Smooth muscle cell (in vitro differentiated cells): Measurements from ENCODE around the gene UBD. TPM values are rescaled to one million over a fixed set of nuclear protein-coding genes. Genes with fewer than 3 reads are reported as not detected.

Experiments used
- DNase-seq: peaks from one replicate; lab custom pipeline; 2025; ENCODE audit not compliant: unreplicated experiment; lab: John Stamatoyannopoulos, UW
- H2AFZ ChIP-seq: fragments of 200-600 bp; sonication (generic); 2 replicates; pipeline ENCODE4 v1.6.0; 2016; ENCODE audit warnings: antibody characterized with exemption, low read depth, mild to moderate bottlenecking
- H3F3A ChIP-seq: fragments of 200-600 bp; sonication (generic); 2 replicates; pipeline ENCODE4 v1.6.0; 2017; ENCODE audit warnings: antibody characterized with exemption, low read depth
- H3K27ac ChIP-seq: fragments of 200-600 bp; sonication (generic); 2 replicates; pipeline ENCODE4 v1.5.1; 2016; ENCODE audit warnings: low read depth, mild to moderate bottlenecking
- H3K27me3 ChIP-seq: fragments of 200-600 bp; sonication (generic); 2 replicates; pipeline ENCODE4 v1.6.1; 2016; ENCODE audit warnings: low read depth, mild to moderate bottlenecking
- H3K36me3 ChIP-seq: fragments of 200-600 bp; sonication (generic); 2 replicates; pipeline ENCODE4 v1.5.1; 2016; ENCODE audit warnings: low read depth
- H3K4me1 ChIP-seq: fragments of 200-600 bp; sonication (generic); 2 replicates; pipeline ENCODE4 v1.5.1; 2016; ENCODE audit warnings: low read depth
- H3K4me2 ChIP-seq: fragments of 200-600 bp; sonication (generic); 2 replicates; pipeline ENCODE4 v1.6.0; 2016; ENCODE audit warnings: mild to moderate bottlenecking
- H3K4me3 ChIP-seq: fragments of 200-600 bp; sonication (generic); 2 replicates; pipeline ENCODE4 v1.5.1; 2016; ENCODE audit warnings: mild to moderate bottlenecking
- H3K79me2 ChIP-seq: fragments of 200-600 bp; sonication (generic); 2 replicates; pipeline ENCODE4 v1.6.0; 2016; ENCODE audit warnings: low read depth, mild to moderate bottlenecking
- H3K9ac ChIP-seq: fragments of 200-600 bp; sonication (generic); 2 replicates; pipeline ENCODE4 v1.6.0; 2016; ENCODE audit warnings: low read depth
- H3K9me3 ChIP-seq: fragments of 200-600 bp; sonication (generic); replicated peaks from 2 replicates; pipeline ENCODE4 v1.5.1; 2016; ENCODE audit warnings: low read depth
- H4K20me1 ChIP-seq: fragments of 200-600 bp; sonication (generic); 2 replicates; pipeline ENCODE4 v1.6.0; 2016; ENCODE audit warnings: low read depth
- WGBS: methylation state at CpG from one replicate; pipeline ENCODE4 v1.1.7; 2016; ENCODE audit warnings: low lambda C conversion rate; 5-methylcytosine and 5-hydroxymethylcytosine counted together
- polyA plus RNA-seq: library from polyadenylated mRNA; unstranded; fragments of >200 nt; fragmentation: Nextera tagmentation; extraction: Ambion mirVana; gene quantifications from 2 replicates; pipeline ENCODE4 v1.2.1, GENCODE V29; 2016
- total RNA-seq: library from RNA; depleted of rRNA; stranded (reverse); fragments of >200 nt; gene quantifications from 2 replicates; pipeline ENCODE4 v1.2.3, GENCODE V29; 2014
- TF ChIP-seq, protein P1 (sequence below): fragments of 200-600 bp; sonication (generic); IDR thresholded peaks from 2 replicates; pipeline ENCODE4 v1.5.1; 2017; ENCODE audit warnings: borderline replicate concordance, mild to moderate bottlenecking, antibody characterized with exemption; ENCODE audit not compliant: insufficient read depth, poor library complexity, severe bottlenecking

The UBD gene
- total and polyA plus RNA-seq, 2 experiments from 2014 or later = 0.38 TPM; not detected in 1

DNA sequence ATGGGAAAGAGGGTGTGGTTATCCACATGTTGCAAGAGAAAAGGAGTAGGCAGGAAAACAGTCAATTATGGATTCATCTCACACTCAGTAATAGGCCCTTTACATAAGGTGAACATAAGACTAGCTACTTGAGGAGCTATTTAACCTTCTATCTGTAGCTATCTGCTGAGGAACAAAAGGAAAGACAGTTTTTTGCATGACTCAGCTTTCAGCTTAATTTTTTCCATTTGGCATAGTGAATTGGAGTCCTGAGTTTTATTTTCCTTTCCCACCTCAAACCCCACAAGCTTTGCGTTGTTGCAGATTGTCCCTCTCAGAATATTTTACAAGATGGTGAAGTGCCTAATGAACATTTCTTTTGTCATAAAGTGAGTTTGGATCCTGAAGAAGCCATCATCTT, 32.4 kb downstream of the UBD start:
- Histone ChIP-seq H3K9ac (no peak overlapping the region), H4K20me1 (no peaks in the 10 kb centered on the region), H3K9me3 (no peaks in the 10 kb centered on the region), H3K27ac (no peak overlapping the region), H2AFZ (no peak overlapping the region), H3K4me1 (no peaks in the 10 kb centered on the region), H3F3A (no peaks in the 10 kb centered on the region), H3K4me3 (no peak overlapping the region), H3K36me3 (no peaks in the 10 kb centered on the region), H3K4me2 (no peak overlapping the region), H3K27me3 (no peaks in the 10 kb centered on the region), H3K79me2 (no peaks in the 10 kb centered on the region)
- 81% methylated on average over 1 of the region's 1 CpG for WGBS
- TF ChIP-seq, protein P1, sequence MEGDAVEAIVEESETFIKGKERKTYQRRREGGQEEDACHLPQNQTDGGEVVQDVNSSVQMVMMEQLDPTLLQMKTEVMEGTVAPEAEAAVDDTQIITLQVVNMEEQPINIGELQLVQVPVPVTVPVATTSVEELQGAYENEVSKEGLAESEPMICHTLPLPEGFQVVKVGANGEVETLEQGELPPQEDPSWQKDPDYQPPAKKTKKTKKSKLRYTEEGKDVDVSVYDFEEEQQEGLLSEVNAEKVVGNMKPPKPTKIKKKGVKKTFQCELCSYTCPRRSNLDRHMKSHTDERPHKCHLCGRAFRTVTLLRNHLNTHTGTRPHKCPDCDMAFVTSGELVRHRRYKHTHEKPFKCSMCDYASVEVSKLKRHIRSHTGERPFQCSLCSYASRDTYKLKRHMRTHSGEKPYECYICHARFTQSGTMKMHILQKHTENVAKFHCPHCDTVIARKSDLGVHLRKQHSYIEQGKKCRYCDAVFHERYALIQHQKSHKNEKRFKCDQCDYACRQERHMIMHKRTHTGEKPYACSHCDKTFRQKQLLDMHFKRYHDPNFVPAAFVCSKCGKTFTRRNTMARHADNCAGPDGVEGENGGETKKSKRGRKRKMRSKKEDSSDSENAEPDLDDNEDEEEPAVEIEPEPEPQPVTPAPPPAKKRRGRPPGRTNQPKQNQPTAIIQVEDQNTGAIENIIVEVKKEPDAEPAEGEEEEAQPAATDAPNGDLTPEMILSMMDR = no peak
- DNase-seq = no peak

- Histone ChIP-seq H3K9me3 (no peaks in the 10 kb centered on the region), H3K27me3 (no peaks in the 10 kb centered on the region), H3K79me2 (no peaks in the 10 kb centered on the region), H4K20me1 (no peaks in the 10 kb centered on the region), H3F3A (no peaks in the 10 kb centered on the region), H3K9ac (no peak overlapping the region), H3K4me1 (no peaks in the 10 kb centered on the region), H3K4me2 (no peak overlapping the region), H3K27ac (no peak overlapping the region), H3K36me3 (no peaks in the 10 kb centered on the region), H3K4me3 (no peak overlapping the region), H2AFZ (no peak overlapping the region)
- 0% methylated on average over 1 of the region's 1 CpG for WGBS
- TF ChIP-seq, protein P1 = no peak
- DNase-seq = no peak
Measured at GRCh38 chr6:29525311-29525639, 34.3 kb downstream of the UBD start.

DNA sequence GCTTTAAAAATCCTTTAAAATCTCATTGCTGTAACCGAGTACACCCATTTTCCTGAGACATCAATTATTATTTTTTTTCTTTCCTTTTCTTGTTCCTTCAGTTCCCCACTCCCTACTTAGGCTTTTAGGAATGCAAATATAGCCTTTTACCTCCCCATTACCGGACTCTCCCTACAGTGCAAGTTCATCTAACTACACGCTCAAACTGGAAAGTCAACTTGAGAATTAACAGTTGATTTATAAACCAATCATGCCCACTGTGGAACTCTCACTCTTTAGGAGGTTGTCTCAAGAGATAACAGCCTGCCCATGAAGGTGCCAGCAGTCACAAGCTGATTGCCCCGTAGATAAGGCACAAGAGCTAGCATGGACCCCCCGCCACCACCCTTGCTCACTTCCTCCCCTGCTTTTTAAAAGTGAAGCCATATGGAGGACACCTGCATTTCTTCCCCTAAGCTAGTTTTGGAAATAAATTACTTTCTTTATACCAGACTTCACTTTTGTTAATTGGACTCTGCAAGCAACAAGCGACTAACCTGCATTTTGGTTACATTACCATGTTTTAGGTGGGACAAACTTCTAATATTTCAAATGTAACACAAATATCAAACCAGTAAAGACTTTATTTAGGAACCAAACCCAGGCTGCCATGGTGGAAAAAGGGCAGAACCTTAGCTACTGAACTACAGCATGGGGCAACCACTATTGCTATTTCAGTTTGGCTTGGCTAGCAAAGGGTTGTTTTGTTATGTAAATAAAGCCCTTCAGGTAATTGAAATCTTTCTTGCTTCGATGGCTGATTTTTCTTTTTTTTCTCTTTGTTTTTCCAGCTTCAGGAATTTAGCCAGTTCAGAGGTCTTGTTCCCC, 34.9 kb downstream of the UBD start:
- Histone ChIP-seq H4K20me1 (no peaks in the 10 kb centered on the region), H3K79me2 (no peaks in the 10 kb centered on the region), H3K4me3 (no peak overlapping the region), H3K4me2 (no peak overlapping the region), H3F3A (no peaks in the 10 kb centered on the region), H3K36me3 (no peaks in the 10 kb centered on the region), H3K9ac (no peak overlapping the region), H3K27ac (no peak overlapping the region), H3K4me1 (no peaks in the 10 kb centered on the region), H2AFZ (no peak overlapping the region), H3K9me3 (no peaks in the 10 kb centered on the region), H3K27me3 (no peaks in the 10 kb centered on the region)
- no peak for DNase-seq
- TF ChIP-seq, protein P1 = no peak
- 90% methylated on average over 7 of the region's 7 CpGs for WGBS

- H2AFZ ChIP-seq = no peak overlapping the region
- WGBS = 93% methylated on average over 2 of the region's 2 CpGs
- H4K20me1 ChIP-seq = no peaks in the 10 kb centered on the region
- H3F3A ChIP-seq = no peaks in the 10 kb centered on the region
- H3K4me1 ChIP-seq = no peaks in the 10 kb centered on the region
- no peaks in the 10 kb centered on the region for H3K9me3 ChIP-seq
- DNase-seq = no peak
- H3K4me2 ChIP-seq = no peak overlapping the region
- H3K4me3 ChIP-seq = no peak overlapping the region
- TF ChIP-seq, protein P1 = no peak
- no peak overlapping the region for H3K27ac ChIP-seq
- H3K27me3 ChIP-seq = no peaks in the 10 kb centered on the region
- no peaks in the 10 kb centered on the region for H3K79me2 ChIP-seq
- no peak overlapping the region for H3K9ac ChIP-seq
- H3K36me3 ChIP-seq = no peaks in the 10 kb centered on the region
Measured at GRCh38 chr6:29524044-29524443, 35.5 kb downstream of the UBD start.
